Ovary (tissue), 9 donors: ENCODE measurements around the gene TMCO1. TPM values are rescaled to one million over a fixed set of nuclear protein-coding genes. Genes with fewer than 3 reads are reported as not detected.
A peak's percentile ranks its signal among the peaks of the same experiment; 100 is the strongest.
"Not testable (repeated sequence)": the region's sequence is repeated elsewhere in the genome, so short reads cannot be mapped to it uniquely, and the experiment has no call there.

ENCODE experiments used
- DNase-seq, 5 donors: peaks; one replicate each; pipeline ENCODE4 v3.0.0-alpha.2; 2019 to 2020
- H3K27ac ChIP-seq, 2 donors: fragments of 200-600 bp; one replicate each; pipeline versions ENCODE4 v1.5.1 to v1.8.0; 2019 to 2022
- H3K27me3 ChIP-seq: fragments of 200-600 bp; one replicate; pipeline ENCODE4 v1.8.0; 2022
- H3K36me3 ChIP-seq: fragments of 200-600 bp; sonication (generic); one replicate; pipeline ENCODE4 v1.5.1; 2019
- H3K4me1 ChIP-seq: one replicate; pipeline ENCODE4 v1.8.1; 2013; ENCODE audit warnings: mild to moderate bottlenecking, moderate library complexity; ENCODE audit not compliant: insufficient read depth
- H3K4me3 ChIP-seq: fragments of 200-600 bp; sonication (generic); one replicate; pipeline ENCODE4 v1.5.1; 2017
- H3K9me3 ChIP-seq, 2 donors: fragments of 200-600 bp in 1 of 2; sonication (generic) in 1 of 2; one replicate each; pipeline versions ENCODE4 v1.5.1 to v1.8.1; 2013 to 2019; ENCODE audit warnings: mild to moderate bottlenecking in 1 of 2, moderate library complexity in 1 of 2
- EP300 ChIP-seq: sonication (generic); formaldehyde crosslinking; IDR thresholded peaks from one replicate; pipeline ENCODE4 v1.6.1; 2017; ENCODE audit warnings: antibody characterized with exemption
- POLR2A ChIP-seq: fragments of 450-650 bp; IDR thresholded peaks from one replicate; pipeline ENCODE4 v1.6.1; 2017; ENCODE audit warnings: antibody characterized with exemption, mild to moderate bottlenecking, moderate library complexity
- WGBS, 3 donors: extraction: QIAGEN DNeasy Blood & Tissue Kit in 1 of 3; methylation state at CpG; one replicate each; pipeline versions ENCODE4 v1.1.5 to v1.1.7; 2013 to 2017; 5-methylcytosine and 5-hydroxymethylcytosine counted together
- intact Hi-C, 4 donors: fragments of 100-400 bp; cut with DNase I; formaldehyde crosslinking; loops; one replicate each; pipeline versions ENCODE4 v1.11.0 to v1.15.1; 2022 to 2023
- polyA plus RNA-seq, 2 donors: library from polyadenylated mRNA; stranded (reverse); fragments of 200-250 nt in 1 of 2; fragments of 350-450 nt in 1 of 2; fragmentation: Illumina TruSeq in 1 of 2; extraction: RNeasy Lipid Tissue Mini Kit (QIAGEN cat#74804) in 1 of 2; gene quantifications; one replicate each; pipeline ENCODE4 v1.2.3, GENCODE V29; 2013 to 2014
- total RNA-seq, 7 donors: library from RNA; depleted of rRNA in 2 of 7; stranded (reverse); fragments of >200 nt in 2 of 7; fragmentation: NEBNext Ultra II Directional in 3 of 7; extraction: Animal tissue kit (Norgen Biotek cat#: 25700) in 3 of 7; gene quantifications; one replicate each; pipeline versions ENCODE4 v1.1.0 to v1.2.4, GENCODE V29; 2016 to 2023
- TF ChIP-seq, protein P1 (sequence below), 3 donors: fragments of 450-650 bp in 2 of 3; fragments of 200-600 bp in 1 of 3; IDR thresholded peaks; one replicate each; pipeline versions ENCODE4 v1.5.1 to v1.8.0; 2016 to 2022; ENCODE audit warnings: antibody characterized with exemption in 3 of 3, mild to moderate bottlenecking in 1 of 3
- donor health status: DM: no; HTN: no; CAD: no; lungs with moderate emphysema.
- donor health status: DM: no; HTN: no; CAD: no.
- donor health status: Bipolar disorder and iron deficiency.
- donor health status: DM: yes; HTN: yes; CAD: no.
- donor health status: DM: no; HTN: no; CAD: no.
- donor health status: DM: yes; HTN: yes; CAD: no.

The TMCO1 gene
- total and polyA plus RNA-seq, 9 donors = 38.5 to 142 (median 59.5) TPM

DNA sequence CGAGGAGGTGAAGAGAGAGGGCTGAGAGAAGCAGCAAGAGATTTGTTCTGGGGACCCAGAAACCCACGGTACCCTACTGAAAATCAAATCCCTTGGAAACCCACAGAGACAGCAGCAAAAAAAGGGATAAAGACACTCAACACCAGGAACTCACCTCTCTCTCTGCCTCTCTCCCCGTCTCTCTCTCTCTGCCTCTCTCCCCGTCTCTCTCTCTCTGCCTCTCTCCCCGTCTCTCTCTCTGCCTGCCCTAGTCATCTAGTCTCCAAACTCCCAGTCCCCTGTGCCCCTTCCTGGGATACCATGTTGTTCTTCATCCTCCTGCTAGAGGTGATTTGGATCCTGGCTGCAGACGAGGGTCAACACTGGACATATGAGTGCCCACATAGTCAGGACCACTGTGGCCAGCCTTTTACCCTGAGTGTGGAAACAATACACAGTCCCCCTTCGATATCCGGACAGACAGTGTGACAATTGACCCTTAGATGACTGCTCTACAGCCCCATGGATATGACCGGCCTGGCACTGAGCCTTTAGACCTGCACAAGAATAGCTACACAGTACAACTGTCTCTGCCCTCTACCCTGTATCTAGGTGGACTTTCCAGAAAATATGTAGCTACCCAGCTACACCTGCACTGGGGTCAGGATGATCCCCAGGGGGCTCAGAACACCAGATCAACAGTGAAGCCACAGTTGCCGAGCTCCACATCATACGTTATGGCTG, 60.5 kb downstream of the TMCO1 start:
- H3K4me3 ChIP-seq = no peak overlapping the region
- no peaks in the 10 kb centered on the region for H3K36me3 ChIP-seq
- intact Hi-C loops = no loop called here
- H3K27me3 ChIP-seq = no peaks in the 10 kb centered on the region
- no peak for DNase-seq
- H3K4me1 ChIP-seq = no peaks in the 10 kb centered on the region
- H3K27ac ChIP-seq = no peak overlapping the region
- H3K9me3 ChIP-seq = no peaks in the 10 kb centered on the region
- TF ChIP-seq EP300 (no peak), POLR2A (no peak)
- TF ChIP-seq, protein P1, sequence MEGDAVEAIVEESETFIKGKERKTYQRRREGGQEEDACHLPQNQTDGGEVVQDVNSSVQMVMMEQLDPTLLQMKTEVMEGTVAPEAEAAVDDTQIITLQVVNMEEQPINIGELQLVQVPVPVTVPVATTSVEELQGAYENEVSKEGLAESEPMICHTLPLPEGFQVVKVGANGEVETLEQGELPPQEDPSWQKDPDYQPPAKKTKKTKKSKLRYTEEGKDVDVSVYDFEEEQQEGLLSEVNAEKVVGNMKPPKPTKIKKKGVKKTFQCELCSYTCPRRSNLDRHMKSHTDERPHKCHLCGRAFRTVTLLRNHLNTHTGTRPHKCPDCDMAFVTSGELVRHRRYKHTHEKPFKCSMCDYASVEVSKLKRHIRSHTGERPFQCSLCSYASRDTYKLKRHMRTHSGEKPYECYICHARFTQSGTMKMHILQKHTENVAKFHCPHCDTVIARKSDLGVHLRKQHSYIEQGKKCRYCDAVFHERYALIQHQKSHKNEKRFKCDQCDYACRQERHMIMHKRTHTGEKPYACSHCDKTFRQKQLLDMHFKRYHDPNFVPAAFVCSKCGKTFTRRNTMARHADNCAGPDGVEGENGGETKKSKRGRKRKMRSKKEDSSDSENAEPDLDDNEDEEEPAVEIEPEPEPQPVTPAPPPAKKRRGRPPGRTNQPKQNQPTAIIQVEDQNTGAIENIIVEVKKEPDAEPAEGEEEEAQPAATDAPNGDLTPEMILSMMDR (IDR thresholded peaks at IDR 0.05) = no peak
- WGBS, 3 donors = 72 to 80% (median 78%) methylated on average over 11 of the region's 11 CpGs

DNA sequence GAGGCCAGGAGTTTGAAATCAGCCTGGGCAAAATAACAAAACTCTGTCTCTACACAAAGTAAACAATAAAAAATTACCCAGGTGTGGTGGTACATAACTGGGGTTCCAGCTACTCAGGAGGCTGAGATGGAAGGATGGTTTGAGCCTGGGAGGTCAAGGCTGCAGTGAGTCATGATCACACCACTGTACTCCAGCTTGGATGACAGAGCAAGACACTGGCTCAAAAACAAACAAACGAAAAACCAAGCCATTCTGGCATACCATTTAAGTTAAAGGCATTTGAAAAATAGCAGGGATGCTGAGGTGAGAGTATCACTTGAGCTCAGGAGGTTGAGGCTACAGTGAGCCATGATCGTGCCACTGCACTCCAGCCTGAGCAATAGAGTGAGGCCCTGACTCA, 65.0 kb downstream of the TMCO1 start:
- whole genome bisulfite sequencing, 3 donors = 74 to 81% (median 75%) methylated on average over 2 of the region's 2 CpGs
- H3K27ac ChIP-seq = no peak overlapping the region
- intact Hi-C loops = no loop called here

DNA sequence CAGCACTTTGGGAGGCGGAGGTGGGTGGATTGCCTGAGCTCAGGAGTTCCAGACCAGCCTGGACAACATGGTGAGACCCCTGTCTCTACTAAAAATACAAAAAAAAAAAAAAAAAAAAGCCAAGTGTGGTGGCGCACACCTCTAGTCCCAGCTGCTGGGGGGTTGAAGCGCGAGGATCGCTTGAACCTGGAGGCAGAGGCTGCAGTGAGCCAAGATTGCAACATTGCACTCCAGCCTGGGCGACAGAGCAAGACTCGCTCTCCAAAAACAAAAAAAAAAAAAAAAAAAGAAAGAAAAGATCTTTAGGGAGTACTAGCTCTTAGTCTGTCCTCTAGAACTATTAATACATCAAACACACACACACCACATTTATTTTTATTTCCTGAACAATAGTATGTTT, 66.7 kb downstream of the TMCO1 start:
- 89 to 91% (median 90%) methylated on average over 7 of the region's 7 CpGs for WGBS, 3 donors
- H3K4me3 ChIP-seq, H3K4me1 ChIP-seq, H3K36me3 ChIP-seq, H3K27me3 ChIP-seq, H3K27ac ChIP-seq, H3K9me3 ChIP-seq, DNase-seq, intact Hi-C loops: not testable (repeated sequence)

More for the DNA sequence above, 65.0 kb downstream of the TMCO1 start:
- H3K4me1 ChIP-seq = no peaks in the 10 kb centered on the region
- no peaks in the 10 kb centered on the region for H3K27me3 ChIP-seq
- no peak for TF ChIP-seq POLR2A
- TF ChIP-seq, protein P1 (IDR thresholded peaks at IDR 0.05) = no peak
- TF ChIP-seq EP300 = no peak
- no peaks in the 10 kb centered on the region for H3K9me3 ChIP-seq
- no peak overlapping the region for H3K4me3 ChIP-seq
- DNase-seq = no peak
- no peaks in the 10 kb centered on the region for H3K36me3 ChIP-seq

DNA sequence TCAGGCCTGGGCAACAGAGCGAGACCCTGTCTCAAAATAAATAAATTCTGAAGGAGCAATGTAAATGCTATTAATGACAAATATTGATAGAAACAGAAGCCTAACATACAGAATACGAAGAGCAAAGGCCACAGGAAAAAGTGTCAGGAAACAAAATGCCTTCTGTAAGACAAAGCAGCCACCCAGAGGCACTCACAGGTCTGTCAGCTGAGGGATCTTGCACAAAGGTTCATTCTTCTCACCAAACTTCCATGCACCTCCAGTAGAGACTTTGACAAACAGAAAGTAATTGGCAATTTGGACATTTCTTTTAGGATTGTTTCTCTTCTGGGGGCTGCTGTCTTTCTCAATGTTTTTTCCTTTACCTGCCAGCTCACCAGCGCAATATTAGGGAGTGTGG, 69.1 kb downstream of the TMCO1 start:
- Histone ChIP-seq H3K36me3 (no peaks in the 10 kb centered on the region), H3K4me1 (peaks cover 8% of the 10 kb centered on the region), H3K27me3 (no peaks in the 10 kb centered on the region), H3K4me3 (no peak overlapping the region), H3K27ac (no peak overlapping the region), H3K9me3 (no peaks in the 10 kb centered on the region)
- intact Hi-C loops = no loop called here
- WGBS, 3 donors = 86 to 94% (median 94%) methylated on average over 3 of the region's 3 CpGs
- TF ChIP-seq, protein P1 (IDR thresholded peaks at IDR 0.05) = no peak
- TF ChIP-seq EP300 = no peak
- TF ChIP-seq POLR2A = no peak
- no peak for DNase-seq

- no peaks in the 10 kb centered on the region for H3K9me3 ChIP-seq
- TF ChIP-seq, protein P1 (IDR thresholded peaks at IDR 0.05) = no peak
- TF ChIP-seq EP300 (no peak), POLR2A (no peak)
- H3K36me3 ChIP-seq = no peaks in the 10 kb centered on the region
- 0 to 1% (median 0%) methylated on average over 7 of the region's 7 CpGs for WGBS, 3 donors
- H3K4me1 ChIP-seq = peaks cover 8% of the 10 kb centered on the region
- H3K27ac ChIP-seq = peak overlapping the region; percentile 7 to 87
- intact Hi-C loops = no loop called here
- DNase-seq = no peak
- H3K27me3 ChIP-seq = no peaks in the 10 kb centered on the region
- peak overlapping the region; percentile 84 for H3K4me3 ChIP-seq
Measured at GRCh38 chr1:165698761-165699052, 70.0 kb downstream of the TMCO1 start.
